CD4-positive, alpha-beta T cell treated with Interleukin-17A for 4 hours (primary cell): ENCODE results near the gene ECM1.

Source experiments
- DNase-seq: peaks from one replicate; pipeline ENCODE4 v3.0.0-alpha.2; 2020; ENCODE audit warnings: mixed read lengths

ECM1 gene

GRCh38 chr1:150560011-150560438 is 52.1 kb downstream of the ECM1 start:
- DNase-seq = peak; percentile 84

- peak; percentile 89 for DNase-seq
Observed at GRCh38 chr1:150560576-150561253, 52.8 kb downstream of the ECM1 start.

- DNase-seq = peak; percentile 67
Observed at GRCh38 chr1:150561254-150561973, 53.5 kb downstream of the ECM1 start.

GRCh38 chr1:150561974-150562445 is 54.1 kb downstream of the ECM1 start:
- DNase-seq = peak; percentile 82

GRCh38 chr1:150562446-150563339 is 54.8 kb downstream of the ECM1 start:
- DNase-seq = peak; percentile 79
